Liver (tissue), 3 donors: ENCODE measurements around the gene PARD3.

Source experiments
- RAD21 ChIP-seq, 2 donors: IDR thresholded peaks; 2 replicates each; pipeline ENCODE4 v1.6.1; 2016; ENCODE audit warnings: antibody characterized with exemption in 2 of 2, mild to moderate bottlenecking in 2 of 2
- YY1 ChIP-seq: IDR thresholded peaks from 2 replicates; pipeline ENCODE4 v1.6.1; 2016; ENCODE audit warnings: antibody characterized with exemption, mild to moderate bottlenecking
- TF ChIP-seq, protein P1 (sequence below): fragments of 150-350 bp; IDR thresholded peaks from 2 replicates; pipeline ENCODE4 v1.5.1; 2017; ENCODE audit warnings: improper control_type of control experiment, low read depth, low read length; ENCODE audit not compliant: missing input control
- TF ChIP-seq, protein P2 (sequence below): IDR thresholded peaks from 2 replicates; pipeline ENCODE4 v1.6.1; 2016; ENCODE audit warnings: antibody characterized with exemption, mild to moderate bottlenecking
- TF ChIP-seq, protein P3 (sequence below): IDR thresholded peaks from 2 replicates; pipeline ENCODE4 v1.6.1; 2016; ENCODE audit warnings: antibody characterized with exemption
- donor health status: healthy.
- donor health status: healthy.

DNA sequence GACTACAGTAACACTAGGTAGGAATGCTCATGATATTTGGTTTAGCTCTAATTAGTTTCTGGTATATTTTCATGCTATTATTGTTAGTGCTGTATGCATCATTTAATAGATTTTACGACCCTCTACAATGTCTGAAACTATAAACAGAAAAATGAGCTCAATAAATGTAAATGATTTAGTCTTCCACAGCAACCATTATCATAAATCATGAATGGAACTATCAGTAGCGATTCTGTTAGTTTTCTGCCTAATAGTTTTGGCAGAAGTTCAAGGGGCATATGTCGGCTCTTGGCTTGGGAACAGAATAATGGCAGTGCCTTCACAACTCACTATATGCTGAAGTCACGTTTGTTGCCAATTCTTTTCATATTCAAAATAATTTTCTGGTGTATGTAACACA lies 494.8 kb downstream of the PARD3 start:
- TF ChIP-seq, protein P1, sequence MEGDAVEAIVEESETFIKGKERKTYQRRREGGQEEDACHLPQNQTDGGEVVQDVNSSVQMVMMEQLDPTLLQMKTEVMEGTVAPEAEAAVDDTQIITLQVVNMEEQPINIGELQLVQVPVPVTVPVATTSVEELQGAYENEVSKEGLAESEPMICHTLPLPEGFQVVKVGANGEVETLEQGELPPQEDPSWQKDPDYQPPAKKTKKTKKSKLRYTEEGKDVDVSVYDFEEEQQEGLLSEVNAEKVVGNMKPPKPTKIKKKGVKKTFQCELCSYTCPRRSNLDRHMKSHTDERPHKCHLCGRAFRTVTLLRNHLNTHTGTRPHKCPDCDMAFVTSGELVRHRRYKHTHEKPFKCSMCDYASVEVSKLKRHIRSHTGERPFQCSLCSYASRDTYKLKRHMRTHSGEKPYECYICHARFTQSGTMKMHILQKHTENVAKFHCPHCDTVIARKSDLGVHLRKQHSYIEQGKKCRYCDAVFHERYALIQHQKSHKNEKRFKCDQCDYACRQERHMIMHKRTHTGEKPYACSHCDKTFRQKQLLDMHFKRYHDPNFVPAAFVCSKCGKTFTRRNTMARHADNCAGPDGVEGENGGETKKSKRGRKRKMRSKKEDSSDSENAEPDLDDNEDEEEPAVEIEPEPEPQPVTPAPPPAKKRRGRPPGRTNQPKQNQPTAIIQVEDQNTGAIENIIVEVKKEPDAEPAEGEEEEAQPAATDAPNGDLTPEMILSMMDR, result no peak
- TF ChIP-seq, protein P2, sequence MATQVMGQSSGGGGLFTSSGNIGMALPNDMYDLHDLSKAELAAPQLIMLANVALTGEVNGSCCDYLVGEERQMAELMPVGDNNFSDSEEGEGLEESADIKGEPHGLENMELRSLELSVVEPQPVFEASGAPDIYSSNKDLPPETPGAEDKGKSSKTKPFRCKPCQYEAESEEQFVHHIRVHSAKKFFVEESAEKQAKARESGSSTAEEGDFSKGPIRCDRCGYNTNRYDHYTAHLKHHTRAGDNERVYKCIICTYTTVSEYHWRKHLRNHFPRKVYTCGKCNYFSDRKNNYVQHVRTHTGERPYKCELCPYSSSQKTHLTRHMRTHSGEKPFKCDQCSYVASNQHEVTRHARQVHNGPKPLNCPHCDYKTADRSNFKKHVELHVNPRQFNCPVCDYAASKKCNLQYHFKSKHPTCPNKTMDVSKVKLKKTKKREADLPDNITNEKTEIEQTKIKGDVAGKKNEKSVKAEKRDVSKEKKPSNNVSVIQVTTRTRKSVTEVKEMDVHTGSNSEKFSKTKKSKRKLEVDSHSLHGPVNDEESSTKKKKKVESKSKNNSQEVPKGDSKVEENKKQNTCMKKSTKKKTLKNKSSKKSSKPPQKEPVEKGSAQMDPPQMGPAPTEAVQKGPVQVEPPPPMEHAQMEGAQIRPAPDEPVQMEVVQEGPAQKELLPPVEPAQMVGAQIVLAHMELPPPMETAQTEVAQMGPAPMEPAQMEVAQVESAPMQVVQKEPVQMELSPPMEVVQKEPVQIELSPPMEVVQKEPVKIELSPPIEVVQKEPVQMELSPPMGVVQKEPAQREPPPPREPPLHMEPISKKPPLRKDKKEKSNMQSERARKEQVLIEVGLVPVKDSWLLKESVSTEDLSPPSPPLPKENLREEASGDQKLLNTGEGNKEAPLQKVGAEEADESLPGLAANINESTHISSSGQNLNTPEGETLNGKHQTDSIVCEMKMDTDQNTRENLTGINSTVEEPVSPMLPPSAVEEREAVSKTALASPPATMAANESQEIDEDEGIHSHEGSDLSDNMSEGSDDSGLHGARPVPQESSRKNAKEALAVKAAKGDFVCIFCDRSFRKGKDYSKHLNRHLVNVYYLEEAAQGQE, result no peak
- TF ChIP-seq, protein P3, sequence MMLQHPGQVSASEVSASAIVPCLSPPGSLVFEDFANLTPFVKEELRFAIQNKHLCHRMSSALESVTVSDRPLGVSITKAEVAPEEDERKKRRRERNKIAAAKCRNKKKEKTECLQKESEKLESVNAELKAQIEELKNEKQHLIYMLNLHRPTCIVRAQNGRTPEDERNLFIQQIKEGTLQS, result no peak
- TF ChIP-seq YY1 (no peak), RAD21 (IDR thresholded peaks at IDR 0.05) (no peak)
